Measurements from ENCODE around the gene GCA.

The GCA gene

DNA sequence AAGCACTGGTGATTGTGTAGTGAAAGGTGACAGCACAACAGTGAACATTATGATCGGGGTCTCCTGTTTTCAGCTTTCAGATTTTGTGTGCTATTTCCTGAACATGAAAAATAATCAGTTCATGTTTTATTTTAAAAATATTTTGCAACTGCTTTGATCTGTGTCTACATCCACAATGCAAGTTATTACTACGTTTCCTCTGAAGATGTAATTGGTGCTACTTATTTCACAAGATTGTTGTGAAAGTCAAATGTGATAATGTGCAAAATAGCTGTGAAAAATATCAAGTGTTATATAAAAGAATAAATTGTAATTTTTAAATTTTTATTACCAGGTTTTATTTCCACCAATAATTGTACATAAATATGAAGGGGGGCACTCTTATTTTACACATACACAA lies 6.1 kb upstream of the GCA start:
- Mint-ChIP-seq H3K4me3 (no peak overlapping the region), H3K27me3 (ENCODE audit: low read depth, poor library complexity) (peaks cover 37% of the 10 kb centered on the region), H3K36me3 (ENCODE audit: low read depth) (no peaks in the 10 kb centered on the region), H3K4me1 (no peaks in the 10 kb centered on the region), H3K27ac (no peak overlapping the region), H3K9me3 (no peaks in the 10 kb centered on the region)
- TF ChIP-seq, protein P1, sequence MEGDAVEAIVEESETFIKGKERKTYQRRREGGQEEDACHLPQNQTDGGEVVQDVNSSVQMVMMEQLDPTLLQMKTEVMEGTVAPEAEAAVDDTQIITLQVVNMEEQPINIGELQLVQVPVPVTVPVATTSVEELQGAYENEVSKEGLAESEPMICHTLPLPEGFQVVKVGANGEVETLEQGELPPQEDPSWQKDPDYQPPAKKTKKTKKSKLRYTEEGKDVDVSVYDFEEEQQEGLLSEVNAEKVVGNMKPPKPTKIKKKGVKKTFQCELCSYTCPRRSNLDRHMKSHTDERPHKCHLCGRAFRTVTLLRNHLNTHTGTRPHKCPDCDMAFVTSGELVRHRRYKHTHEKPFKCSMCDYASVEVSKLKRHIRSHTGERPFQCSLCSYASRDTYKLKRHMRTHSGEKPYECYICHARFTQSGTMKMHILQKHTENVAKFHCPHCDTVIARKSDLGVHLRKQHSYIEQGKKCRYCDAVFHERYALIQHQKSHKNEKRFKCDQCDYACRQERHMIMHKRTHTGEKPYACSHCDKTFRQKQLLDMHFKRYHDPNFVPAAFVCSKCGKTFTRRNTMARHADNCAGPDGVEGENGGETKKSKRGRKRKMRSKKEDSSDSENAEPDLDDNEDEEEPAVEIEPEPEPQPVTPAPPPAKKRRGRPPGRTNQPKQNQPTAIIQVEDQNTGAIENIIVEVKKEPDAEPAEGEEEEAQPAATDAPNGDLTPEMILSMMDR (IDR thresholded peaks at IDR 0.05), result no peak
- DNase-seq, result no peak

DNA sequence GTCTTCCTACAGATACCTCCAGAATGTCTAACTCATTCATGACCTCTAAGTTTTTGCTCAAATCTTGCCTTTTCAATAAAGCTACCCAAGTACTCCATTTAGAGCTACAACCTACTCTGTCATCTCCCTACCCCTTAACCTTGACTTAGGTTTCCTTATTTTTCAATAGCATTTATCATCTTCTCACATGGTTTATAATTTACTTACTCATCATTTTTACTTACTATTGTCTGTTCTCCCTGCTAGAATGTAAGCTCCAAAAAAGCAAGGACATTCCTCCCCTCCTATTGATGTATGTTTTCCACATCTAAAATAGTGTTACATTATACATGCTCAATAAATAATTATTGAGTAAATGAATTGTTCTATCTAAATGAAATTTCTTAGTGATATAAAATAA lies 3.1 kb upstream of the GCA start:
- Mint-ChIP-seq H3K27me3 (ENCODE audit: low read depth, poor library complexity) (peaks cover 38% of the 10 kb centered on the region), H3K4me1 (peaks cover 16% of the 10 kb centered on the region)

DNA sequence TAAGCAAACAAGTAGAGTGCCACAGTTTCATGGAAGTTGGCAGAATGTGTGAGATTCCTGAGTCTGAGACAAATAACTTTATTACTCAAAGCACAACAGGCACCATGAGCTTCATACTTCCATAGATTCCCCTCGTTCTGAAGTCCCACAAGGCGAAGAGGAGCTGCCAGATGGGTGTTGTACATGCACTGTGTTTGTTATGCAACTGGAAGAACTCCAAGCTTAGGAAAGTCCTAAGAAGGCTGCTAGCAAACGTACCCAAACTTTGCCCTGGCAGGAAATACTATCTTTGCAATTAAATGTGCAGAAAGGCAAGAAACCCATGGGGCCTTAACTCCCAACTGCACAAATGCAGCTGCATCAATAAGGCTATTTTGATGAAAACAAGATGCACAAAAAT lies 1.6 kb upstream of the GCA start:
- TF ChIP-seq, protein P1 (IDR thresholded peaks at IDR 0.05), result no peak
- no peak overlapping the region for H3K27ac Mint-ChIP-seq
- no peak for DNase-seq
- no peaks in the 10 kb centered on the region for H3K36me3 Mint-ChIP-seq (ENCODE audit: low read depth)
- no peaks in the 10 kb centered on the region for H3K9me3 Mint-ChIP-seq
- peaks cover 33% of the 10 kb centered on the region for H3K27me3 Mint-ChIP-seq (ENCODE audit: low read depth, poor library complexity)
- no peak overlapping the region for H3K4me3 Mint-ChIP-seq
- peaks cover 16% of the 10 kb centered on the region for H3K4me1 Mint-ChIP-seq

More for the DNA sequence above, 3.1 kb upstream of the GCA start:
- TF ChIP-seq, protein P1 (IDR thresholded peaks at IDR 0.05), result no peak
- no peak for DNase-seq
- H3K9me3 Mint-ChIP-seq, result no peaks in the 10 kb centered on the region
- H3K36me3 Mint-ChIP-seq (ENCODE audit: low read depth), result no peaks in the 10 kb centered on the region
- no peak overlapping the region for H3K4me3 Mint-ChIP-seq
- H3K27ac Mint-ChIP-seq, result no peak overlapping the region

DNA sequence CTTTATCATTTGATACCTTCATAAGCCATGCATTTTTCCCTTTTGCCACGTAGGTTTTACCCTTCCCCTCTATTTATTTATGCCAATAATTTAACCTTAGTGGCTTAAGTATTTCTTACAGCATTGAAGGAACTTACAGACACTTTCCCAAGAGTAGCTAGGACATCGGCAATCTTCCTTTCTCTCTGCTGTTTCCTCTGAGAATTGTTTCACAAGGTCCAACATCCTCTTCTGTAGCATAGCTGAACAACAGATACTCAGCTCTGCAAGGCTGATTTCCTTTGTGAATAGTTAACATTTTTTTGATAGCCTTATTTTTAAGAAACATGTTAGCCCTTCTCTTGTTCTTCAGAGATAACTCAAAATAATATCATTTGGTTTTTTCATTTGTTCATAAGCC lies 1.1 kb upstream of the GCA start:
- H3K4me3 Mint-ChIP-seq, result no peak overlapping the region
- TF ChIP-seq, protein P1 (IDR thresholded peaks at IDR 0.05), result no peak
- no peaks in the 10 kb centered on the region for H3K9me3 Mint-ChIP-seq
- no peaks in the 10 kb centered on the region for H3K36me3 Mint-ChIP-seq (ENCODE audit: low read depth)
- H3K27me3 Mint-ChIP-seq (ENCODE audit: low read depth, poor library complexity), result peaks cover 32% of the 10 kb centered on the region
- no peak overlapping the region for H3K27ac Mint-ChIP-seq
- no peak for DNase-seq
- H3K4me1 Mint-ChIP-seq, result peaks cover 16% of the 10 kb centered on the region

DNA sequence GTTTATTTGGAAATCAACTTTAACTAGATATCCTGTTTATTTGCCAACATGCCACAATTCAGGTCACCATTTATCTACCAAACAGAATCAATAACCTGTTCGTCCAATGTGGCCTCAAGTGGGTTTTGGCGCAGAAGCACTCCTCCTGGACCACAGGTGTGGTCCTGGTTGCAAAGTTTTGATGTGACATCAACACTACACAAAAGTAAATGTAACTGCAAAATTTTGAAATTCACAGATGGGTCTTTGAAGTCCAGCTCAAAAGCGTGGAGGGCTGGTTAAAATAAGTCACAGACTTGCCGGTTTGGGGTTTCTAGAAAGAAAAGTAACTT lies 474 bp upstream of the GCA start:
- Mint-ChIP-seq H3K27me3 (ENCODE audit: low read depth, poor library complexity) (peaks cover 32% of the 10 kb centered on the region), H3K4me1 (peaks cover 16% of the 10 kb centered on the region), H3K36me3 (ENCODE audit: low read depth) (no peaks in the 10 kb centered on the region), H3K9me3 (no peaks in the 10 kb centered on the region), H3K27ac (no peak overlapping the region), H3K4me3 (peak overlapping the region; percentile 94)
- TF ChIP-seq, protein P1 (IDR thresholded peaks at IDR 0.05), result no peak
- no peak for DNase-seq

DNA sequence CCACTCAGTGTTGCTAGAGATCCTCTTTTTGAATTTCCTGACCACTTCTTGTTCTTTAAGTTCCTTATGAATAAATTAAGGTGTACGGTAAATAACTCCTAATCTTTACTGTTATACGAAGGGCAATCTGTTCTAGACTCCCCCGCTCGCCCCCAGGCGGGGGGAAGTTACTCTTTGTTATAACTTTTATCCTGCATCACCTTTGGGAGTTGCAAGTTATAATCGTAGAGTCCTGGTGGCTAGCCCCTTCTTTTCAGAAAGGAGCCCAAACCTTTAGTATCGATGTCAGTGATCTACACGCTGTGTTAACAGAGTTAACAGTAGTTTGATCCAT lies 652 bp downstream of the GCA start:
- Mint-ChIP-seq H3K4me1 (peaks cover 16% of the 10 kb centered on the region), H3K27me3 (ENCODE audit: low read depth, poor library complexity) (peaks cover 32% of the 10 kb centered on the region), H3K4me3 (peak overlapping the region; percentile 94), H3K9me3 (no peaks in the 10 kb centered on the region), H3K27ac (no peak overlapping the region), H3K36me3 (ENCODE audit: low read depth) (no peaks in the 10 kb centered on the region)
- DNase-seq, result no peak
- TF ChIP-seq, protein P1 (IDR thresholded peaks at IDR 0.05), result no peak

Measured in nephron progenitor cell (in vitro differentiated cells).